ENCODE results near the gene CPXM2. TPM values are rescaled to one million over a fixed set of nuclear protein-coding genes. Genes with fewer than 3 reads are reported as not detected.

The CPXM2 gene
- total RNA-seq, 1 experiment from 2014 or later: 0.12 TPM

- CTCF ChIA-PET: no interaction called here
- Histone ChIP-seq H3K27ac (ENCODE audit: low read depth, low read length) (no peak overlapping the region), H3K36me3 (ENCODE audit: control insufficient read depth in 1 of 2, insufficient read depth in 2 of 2, low read length in 2 of 2) (no peaks in the 10 kb centered on the region), H3K79me2 (ENCODE audit: insufficient read depth, low read length) (no peaks in the 10 kb centered on the region), H3K9me2 (ENCODE audit: insufficient read depth) (no peaks in the 10 kb centered on the region), H3K9ac (ENCODE audit: low read length) (no peak overlapping the region), H3K4me2 (ENCODE audit: low read length) (no peak overlapping the region), H3K27me3 (ENCODE audit: insufficient read depth, low read length) (peaks cover 9% of the 10 kb centered on the region; the same call in 1 of the 2 replicates), H3K4me3 (replicated peaks in 1 of 2; ENCODE audit: low read depth in 1 of 2, low read length in 2 of 2) (no peak overlapping the region), H3K9me3 (ENCODE audit: control insufficient read depth in 1 of 2, insufficient read depth in 1 of 2, low read depth in 1 of 2, low read length in 2 of 2) (no peaks in the 10 kb centered on the region), H2AFZ (ENCODE audit: low read depth, low read length, poor library complexity, severe bottlenecking) (no peak overlapping the region), H4K20me1 (ENCODE audit: insufficient read depth) (no peaks in the 10 kb centered on the region), H3K4me1 (ENCODE audit: control insufficient read depth in 1 of 2, insufficient read depth in 2 of 2, low read length in 2 of 2) (peaks cover 0 to 7% of the 10 kb centered on the region in 2 experiments; a peak in 1 of 4 replicates)
- POLR2A ChIA-PET: no interaction called here
- RAD21 ChIA-PET (ENCODE audit: low non-redundant PET in 1 of 2, low total read pairs in 2 of 2, uncharacterized antibody in 2 of 2, unreplicated experiment in 2 of 2): no interaction called here
- no peak for TF ChIP-seq EZH2phosphoT487 (IDR thresholded peaks at IDR 0.05; ENCODE audit: borderline replicate concordance)
- TF ChIP-seq REST (IDR thresholded peaks at IDR 0.05; ENCODE audit: low read depth): no peak
- no peak for TF ChIP-seq ZNF274 (IDR thresholded peaks at IDR 0.05; ENCODE audit: low read depth, low read length)
- TF ChIP-seq ATF3 (IDR thresholded peaks at IDR 0.05): no peak
- TF ChIP-seq SIN3A (IDR thresholded peaks at IDR 0.05; ENCODE audit: low read depth): no peak
- no peak for TF ChIP-seq ZBTB33 (IDR thresholded peaks at IDR 0.05; ENCODE audit: extremely low read depth, insufficient replicate concordance, low read length)
- no peak for TF ChIP-seq POLR2A (IDR thresholded peaks at IDR 0.05; ENCODE audit: borderline replicate concordance, extremely low read depth, insufficient read depth, insufficient read length)
- no peak for TF ChIP-seq SP1 (IDR thresholded peaks at IDR 0.05; ENCODE audit: low read depth)
- TF ChIP-seq EGR1 (IDR thresholded peaks at IDR 0.05; ENCODE audit: low read depth): no peak
- no peak for TF ChIP-seq JUND (IDR thresholded peaks at IDR 0.05)
- no peak for TF ChIP-seq TCF7L2 (IDR thresholded peaks at IDR 0.05; ENCODE audit: borderline replicate concordance, extremely low read depth, insufficient read depth, insufficient read length)
- no peak for TF ChIP-seq MAX (IDR thresholded peaks at IDR 0.05)
- TF ChIP-seq SRF (IDR thresholded peaks at IDR 0.05; ENCODE audit: low read depth): no peak
- TF ChIP-seq CBX3 (IDR thresholded peaks at IDR 0.05; ENCODE audit: low read depth): no peak
- TF ChIP-seq EZH2 (IDR thresholded peaks at IDR 0.05): no peak
- no peak for TF ChIP-seq CEBPB (IDR thresholded peaks at IDR 0.05; ENCODE audit: low read depth)
- no peak for TF ChIP-seq RAD21 (IDR thresholded peaks at IDR 0.05; ENCODE audit: low read depth)
- TF ChIP-seq ZFX (IDR thresholded peaks at IDR 0.05): no peak
- TF ChIP-seq YY1 (IDR thresholded peaks at IDR 0.05; ENCODE audit: extremely low read depth, insufficient replicate concordance, low read depth, low read length): no peak
- intact Hi-C loops (cut with micrococcal nuclease): no loop called here
- ATAC-seq (no peak), DNase-seq (ENCODE audit: low read depth, low spot score) (no peak)
- BruUV-seq (replicated peaks): no TSS peak
These were observed 48.0 kb upstream of the CPXM2 start for GRCh38 chr10:123939591-123939990.

All from HCT116 (cell line).